Pulmonary artery endothelial cell (primary cell): ENCODE data around the gene B3GALNT2. TPM values are rescaled to one million over a fixed set of nuclear protein-coding genes. Genes with fewer than 3 reads are reported as not detected.

Experiments
- DNase-seq: peaks from one replicate; pipeline ENCODE4 v3.0.0-alpha.2; 2011; ENCODE audit warnings: low read depth, low spot score
- total RNA-seq: library from RNA; depleted of rRNA; stranded (reverse); fragments of >200 nt; gene quantifications from 2 replicates; pipeline ENCODE4 v1.2.3, GENCODE V29; 2014

Gene B3GALNT2
- total RNA-seq, 1 donor from 2014 or later = 55.7 TPM

DNA sequence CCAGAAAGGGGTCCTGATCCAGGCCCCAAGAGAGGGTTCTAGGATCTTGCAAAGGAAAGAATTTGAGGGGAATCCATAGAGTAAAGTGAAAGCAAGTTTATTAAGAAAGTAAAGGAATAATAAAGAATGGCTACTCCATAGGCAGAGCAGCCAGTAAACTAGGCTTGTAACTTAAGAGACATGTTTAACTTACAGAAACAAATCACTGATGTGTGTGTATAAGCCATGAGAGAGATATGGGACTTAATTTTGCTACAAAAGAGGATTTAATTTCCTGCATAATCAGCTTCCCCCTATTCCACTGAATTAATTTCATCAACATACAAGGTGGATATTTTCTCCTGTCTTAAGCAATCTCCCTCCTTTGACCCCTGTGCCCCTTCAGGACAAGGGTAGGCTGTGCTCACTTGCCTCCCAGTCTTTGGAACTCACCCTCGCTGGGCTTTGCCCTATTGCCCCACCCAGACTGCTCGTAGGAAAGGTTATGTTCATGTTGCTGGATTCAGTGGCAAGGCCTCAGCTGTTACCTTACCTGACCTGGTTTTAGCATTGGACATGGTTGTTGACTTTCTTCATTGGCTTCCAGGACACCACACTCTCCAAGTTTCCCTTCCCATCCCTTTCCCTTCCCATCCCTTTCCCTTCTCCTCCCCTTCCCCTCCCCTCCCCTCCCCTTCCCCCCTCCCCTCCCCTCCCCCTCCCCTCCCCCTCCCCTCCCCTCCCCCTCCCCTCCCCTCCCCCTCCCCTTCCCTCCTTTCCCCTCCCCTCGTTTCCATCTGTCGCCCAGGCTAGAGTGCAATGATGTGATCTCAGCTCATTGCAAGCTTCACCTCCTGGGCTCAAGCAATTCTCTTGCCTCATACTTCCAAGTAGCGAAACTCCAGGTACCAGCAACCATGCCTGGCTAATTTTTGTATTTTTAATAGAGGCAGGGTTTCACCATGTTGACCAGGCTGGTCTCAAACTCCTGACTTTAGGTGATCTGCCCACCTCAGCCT lies 92.5 kb downstream of the B3GALNT2 start:
- DNase-seq = no peak

DNA sequence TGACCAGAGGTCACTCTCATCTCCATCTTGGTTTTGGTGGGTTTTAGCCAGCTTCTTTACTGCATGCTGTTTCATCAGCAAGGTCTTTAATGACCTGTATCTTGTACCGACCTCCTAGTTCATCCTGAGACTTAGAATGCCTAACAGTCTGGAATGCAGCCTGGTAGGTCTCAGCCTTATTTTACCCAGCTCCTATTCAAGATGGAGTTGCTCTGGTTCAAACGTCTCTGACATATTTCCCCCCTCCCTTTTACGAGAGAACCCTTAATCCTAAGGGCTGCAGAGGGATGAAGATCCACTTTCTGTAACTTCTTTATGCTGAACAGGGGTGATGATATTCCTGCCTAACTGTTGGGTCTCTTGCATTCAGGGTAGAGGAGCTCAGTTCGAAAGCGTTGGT lies 93.8 kb downstream of the B3GALNT2 start:
- no peak for DNase-seq

DNA sequence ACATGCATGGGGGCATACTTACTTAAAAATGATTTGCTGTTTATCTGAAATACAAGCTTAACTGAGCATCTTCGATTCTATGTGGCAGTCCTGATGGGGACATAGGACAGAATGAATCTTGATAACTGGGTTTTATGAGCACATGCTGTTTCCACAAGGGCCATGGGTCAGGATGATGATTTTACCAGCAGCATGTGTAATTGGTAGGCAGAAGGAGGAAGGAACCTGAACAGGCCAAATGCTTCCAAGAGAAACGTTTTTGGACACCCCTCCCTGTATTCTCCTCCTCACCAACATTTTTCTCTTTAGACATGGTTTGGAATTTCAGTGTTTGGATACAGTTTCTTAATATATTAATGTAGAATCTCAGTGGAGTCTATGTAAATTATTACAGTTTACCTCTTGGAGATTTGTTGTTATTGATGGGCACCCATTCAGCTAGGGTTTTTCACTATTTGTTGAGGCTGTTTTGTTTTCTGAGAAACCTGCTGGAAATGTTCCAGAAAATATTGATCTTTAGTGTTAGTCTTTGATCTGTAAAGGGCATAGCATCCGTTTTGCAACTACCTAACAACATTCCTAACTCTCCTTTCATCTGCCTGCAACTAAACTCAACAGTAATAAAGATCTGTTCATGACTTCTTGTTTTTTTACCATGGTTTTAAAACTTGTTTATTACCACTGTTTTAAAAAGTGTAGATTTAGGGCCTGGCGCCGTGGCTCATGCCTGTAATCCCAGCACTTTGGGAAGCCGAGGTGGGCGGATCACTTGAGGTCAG lies 95.0 kb downstream of the B3GALNT2 start:
- DNase-seq = no peak

DNA sequence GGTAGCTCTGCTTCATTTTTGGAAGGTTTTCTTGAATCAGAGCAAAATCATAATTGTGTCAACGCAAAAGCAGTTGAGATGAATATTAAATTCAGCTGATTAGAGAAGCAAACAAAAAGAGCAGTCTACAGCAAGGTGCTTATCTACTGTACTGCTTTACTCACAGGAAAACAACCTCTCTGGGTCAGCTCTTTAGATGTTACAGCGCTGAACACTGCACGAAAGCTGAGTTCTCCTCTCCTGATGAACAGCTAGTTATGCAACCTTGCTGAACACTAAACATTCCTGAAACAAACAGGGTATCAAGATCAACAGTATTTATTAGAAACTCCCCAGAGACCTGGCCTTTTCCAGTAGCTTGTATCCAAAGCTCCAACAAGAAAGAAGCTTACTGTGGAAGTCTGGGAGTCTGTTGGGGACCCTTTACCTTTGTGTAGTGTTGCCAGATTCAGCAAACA lies 95.7 kb downstream of the B3GALNT2 start:
- no peak for DNase-seq

DNA sequence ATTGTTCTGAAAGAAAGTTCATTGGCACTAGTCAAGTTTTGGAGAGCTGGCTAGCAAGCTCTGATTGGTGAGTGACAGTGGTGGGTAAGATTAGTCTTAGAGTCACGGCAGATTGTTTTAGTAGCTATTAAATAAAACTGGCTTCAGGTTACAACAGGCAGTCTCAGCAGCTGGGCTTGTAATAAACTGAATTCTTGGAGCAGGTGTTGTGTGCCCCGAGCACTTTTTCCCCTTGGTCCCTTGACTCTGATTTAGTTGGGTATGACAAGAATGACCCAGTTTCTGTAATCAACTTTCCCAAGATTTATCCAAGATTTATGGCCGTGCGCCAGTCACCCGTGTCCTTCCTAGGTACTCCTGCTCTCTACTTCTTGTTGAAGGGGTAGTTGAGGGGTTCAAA lies 96.8 kb downstream of the B3GALNT2 start:
- DNase-seq = no peak

DNA sequence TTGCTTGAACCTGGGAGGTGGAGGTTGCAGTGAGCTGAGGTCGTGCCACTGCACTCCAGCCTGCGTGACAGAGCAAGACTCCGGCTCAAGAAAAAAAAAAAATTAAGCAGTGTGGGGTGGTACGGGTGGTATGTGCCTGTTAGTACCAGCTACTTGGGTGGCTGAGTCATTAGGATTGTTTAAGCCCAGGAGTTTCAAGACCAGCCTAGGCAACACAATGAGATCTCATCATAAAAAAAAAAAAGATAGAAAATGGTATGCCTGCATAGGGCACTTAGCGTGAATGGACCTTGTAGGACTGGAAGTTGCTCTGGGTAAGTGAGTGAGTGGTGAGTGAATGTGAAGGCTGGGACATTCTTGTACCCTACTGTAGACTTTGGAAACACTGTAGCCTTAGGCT lies 100.1 kb downstream of the B3GALNT2 start:
- DNase-seq = no peak

DNA sequence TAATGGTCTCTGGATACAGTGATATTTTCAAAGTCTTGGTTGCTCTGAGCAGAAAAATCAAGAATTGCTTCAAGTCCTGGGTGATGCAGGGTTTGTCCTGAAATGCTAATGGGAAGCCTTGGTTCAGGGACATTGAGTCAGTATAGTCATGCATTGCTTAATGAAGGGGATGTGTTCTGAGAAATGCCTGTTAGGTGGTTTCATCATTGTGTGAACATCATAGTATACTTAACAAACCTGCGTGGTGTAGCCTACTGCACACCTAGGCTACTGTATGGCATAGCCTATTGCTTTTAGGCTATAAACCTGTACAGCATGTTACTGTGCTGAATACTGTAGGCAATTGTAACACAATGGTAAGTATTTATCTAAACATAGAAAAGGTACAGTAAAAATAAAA lies 100.7 kb downstream of the B3GALNT2 start:
- no peak for DNase-seq

DNA sequence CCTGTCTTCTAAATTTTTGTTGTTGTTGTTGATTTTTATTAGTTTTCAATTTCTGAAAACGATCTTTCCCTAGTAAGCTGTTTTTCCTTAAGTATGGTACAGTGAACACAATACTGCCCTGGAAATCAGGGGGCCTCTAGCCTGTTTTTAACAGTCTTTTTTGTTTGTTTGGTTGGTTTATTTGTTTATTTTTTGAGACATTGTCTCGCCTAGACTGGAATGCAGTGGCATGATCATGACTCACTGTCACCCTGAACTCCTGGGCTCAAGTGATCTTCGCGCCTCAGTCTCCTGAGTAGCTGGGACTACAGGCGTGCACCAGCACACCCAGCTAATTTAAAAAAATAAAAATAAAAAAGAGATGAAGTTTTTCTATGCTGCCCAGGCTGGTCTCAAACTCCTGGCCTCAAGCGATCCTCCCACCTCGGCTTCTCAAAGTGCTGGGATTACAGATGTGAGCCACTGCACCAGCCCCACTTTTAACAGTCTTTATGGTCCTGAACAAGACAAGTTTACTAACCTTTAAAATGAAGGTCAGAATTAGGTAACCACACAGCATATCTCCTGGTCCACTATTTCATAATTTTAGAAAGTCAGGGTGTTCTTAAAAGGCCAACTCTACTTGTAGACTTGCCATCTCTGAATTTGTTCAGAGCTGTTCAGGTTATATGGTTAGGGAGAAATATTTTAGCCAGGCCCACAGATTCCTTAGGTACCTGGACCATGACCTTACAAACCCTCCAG lies 101.6 kb downstream of the B3GALNT2 start:
- no peak for DNase-seq

DNA sequence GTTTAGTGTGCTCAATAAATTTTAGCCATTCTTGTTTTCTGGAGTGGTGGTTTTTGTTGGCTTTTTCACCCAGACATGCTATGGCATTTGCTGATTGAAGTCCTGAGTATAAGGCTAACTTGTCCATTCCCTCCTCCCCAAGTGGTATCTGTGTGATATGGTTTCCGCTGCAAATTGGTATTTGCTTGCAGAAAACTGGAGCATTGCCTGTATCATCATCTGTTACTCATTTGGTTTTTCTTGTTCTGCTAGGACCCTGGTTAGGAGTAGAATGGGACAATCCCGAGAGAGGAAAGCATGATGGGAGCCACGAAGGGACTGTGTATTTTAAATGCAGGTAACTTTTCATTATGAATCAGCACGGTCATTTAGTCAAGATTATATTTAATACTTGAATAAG lies 103.0 kb downstream of the B3GALNT2 start:
- no peak for DNase-seq

Other genes starting within 250 kb of the B3GALNT2 start
- 39.4 and 50.5 TPM in 2 replicates for gene ARID4B, start 176.3 kb downstream of the B3GALNT2 start, total RNA-seq
- 28.4 and 28.7 TPM in 2 replicates for gene GGPS1, start 175.9 kb downstream of the B3GALNT2 start, total RNA-seq
- gene TBCE, start 137.0 kb downstream of the B3GALNT2 start, total RNA-seq = 24.5 and 29.6 TPM in 2 replicates
- not detected in 2 replicates for gene GNG4, start 145.3 kb upstream of the B3GALNT2 start, total RNA-seq